NCI-H1092 treated with DMSO at 0.1 percent for 48 hours (cell line): ENCODE measurements around the gene DNAH9.
A peak's percentile ranks its signal among the peaks of the same experiment; 100 is the strongest.

Source experiments
- DNase-seq: peaks from one replicate; lab custom pipeline; 2025; lab: John Stamatoyannopoulos, UW

DNAH9 gene

DNA sequence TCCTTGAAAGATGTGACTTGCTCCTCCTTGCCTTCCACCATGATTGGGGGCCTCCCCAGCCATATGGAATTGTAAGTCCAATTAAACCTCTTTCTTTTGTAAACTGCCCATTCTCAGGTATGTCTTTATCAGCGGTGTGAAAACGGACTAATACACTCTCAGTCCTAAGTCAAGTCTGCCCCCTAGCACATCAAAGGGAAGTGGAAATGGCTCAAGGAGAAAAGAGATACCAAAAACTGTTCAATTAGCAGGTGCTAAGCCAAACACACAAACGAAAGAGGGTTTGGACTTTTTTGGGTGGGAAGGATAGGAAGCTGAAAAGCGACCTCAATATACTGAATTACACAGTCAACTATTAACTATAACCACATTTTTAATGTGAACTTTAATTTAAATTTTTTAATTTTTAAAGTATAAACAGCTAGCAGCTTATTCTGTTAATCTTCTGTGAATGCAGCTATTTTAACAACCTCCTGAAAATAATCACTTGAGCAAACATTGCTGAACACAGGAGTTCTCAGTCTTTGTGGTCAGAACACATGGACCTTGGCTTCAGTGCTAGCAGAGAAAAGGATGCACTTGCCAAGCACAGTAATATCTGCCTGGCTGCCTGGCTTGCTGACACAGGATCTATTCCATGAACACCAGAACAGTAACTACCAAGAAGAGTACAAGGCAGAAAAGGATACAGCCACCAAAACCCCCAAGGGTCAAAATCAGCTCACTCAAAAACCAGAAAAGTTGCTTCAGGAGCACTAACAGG, 388.1 kb downstream of the DNAH9 start:
- no peak for DNase-seq

DNA sequence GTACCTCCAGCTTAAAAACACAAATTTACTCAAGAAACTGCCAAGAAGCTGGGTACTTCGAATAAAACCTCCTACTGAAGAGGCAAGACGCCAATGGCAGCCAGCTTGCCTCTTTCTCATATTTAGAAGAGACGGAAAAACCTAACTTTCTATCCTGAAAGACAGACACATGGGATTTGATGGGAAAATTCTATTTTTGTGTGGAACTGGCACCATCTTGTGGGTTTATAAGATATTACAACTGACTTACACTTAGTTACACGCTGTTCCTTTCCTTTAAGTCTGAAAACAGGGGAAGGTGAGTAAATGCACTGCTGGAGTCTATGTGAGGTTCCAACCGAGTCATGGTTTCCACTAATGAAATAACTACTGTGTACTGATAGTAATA, 388.7 kb downstream of the DNAH9 start:
- DNase-seq: no peak

DNA sequence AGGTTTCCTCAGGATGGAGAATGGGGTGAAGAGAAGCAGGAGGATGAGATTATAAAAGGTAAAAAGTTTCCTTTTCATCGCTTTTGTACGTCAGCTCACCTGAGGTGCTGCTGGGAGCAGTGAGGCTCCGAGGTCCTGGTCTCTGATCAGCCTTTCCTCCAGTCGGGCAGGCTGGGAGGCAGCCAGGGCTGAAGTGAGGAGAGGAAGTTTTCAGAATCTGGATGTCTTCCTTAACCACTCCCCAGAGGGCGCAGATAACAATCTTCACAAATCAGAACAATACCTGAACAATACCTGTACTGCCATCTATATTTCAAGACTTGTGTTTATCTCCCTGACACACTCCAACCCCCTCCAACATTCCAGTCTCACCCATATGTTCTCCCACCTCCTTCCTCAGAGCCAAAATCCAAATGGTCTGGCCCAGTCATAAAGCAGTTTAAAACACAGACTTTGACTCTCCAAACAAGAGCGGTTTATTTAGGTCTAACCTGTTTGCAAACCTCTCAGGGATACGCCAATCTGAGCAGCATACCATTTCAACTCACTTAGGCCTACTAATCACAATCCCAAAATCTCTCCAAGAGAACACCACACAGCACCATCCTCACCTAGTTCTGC, 392.2 kb downstream of the DNAH9 start:
- DNase-seq: no peak

DNA sequence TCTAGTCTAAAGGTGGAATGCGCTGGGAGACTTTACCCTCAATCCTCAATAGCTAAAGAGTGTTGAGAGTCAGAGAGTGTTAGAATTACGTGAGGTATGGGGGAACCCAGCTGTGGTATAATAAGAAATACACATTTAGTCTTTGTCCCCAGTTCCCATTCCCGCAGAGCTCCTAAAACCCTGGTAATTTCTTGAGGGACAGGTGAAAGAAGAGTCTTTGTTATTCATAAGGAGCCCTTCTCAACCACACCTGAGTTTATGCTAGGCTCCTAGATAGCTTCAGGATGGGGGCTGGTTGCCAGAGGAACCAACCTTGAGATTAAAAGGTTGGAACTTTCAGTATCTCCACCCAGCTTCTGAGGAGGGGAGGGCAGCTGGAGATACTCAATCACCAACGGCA, 393.2 kb downstream of the DNAH9 start:
- DNase-seq: no peak

DNA sequence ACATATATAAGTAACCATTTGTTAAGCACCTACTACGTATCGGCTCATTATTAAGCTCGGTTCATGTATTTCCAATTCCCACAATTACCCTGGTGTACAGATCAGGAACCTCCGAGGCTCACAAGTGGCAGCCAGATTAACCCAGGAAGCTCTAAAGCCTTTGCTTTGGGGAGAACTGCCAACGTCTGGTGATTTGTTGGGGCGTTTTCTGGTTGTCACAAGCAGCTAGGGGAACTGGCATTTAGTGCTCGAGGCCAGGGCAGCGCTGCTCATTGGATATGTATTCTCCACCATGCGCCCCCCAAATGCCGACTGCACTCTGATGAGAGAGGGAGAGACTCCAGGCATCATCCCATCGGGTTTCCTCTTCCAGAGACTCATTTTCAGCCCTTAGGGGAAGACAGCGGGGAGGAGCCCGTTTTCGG, 398.5 kb downstream of the DNAH9 start:
- peak; percentile 24 for DNase-seq

DNA sequence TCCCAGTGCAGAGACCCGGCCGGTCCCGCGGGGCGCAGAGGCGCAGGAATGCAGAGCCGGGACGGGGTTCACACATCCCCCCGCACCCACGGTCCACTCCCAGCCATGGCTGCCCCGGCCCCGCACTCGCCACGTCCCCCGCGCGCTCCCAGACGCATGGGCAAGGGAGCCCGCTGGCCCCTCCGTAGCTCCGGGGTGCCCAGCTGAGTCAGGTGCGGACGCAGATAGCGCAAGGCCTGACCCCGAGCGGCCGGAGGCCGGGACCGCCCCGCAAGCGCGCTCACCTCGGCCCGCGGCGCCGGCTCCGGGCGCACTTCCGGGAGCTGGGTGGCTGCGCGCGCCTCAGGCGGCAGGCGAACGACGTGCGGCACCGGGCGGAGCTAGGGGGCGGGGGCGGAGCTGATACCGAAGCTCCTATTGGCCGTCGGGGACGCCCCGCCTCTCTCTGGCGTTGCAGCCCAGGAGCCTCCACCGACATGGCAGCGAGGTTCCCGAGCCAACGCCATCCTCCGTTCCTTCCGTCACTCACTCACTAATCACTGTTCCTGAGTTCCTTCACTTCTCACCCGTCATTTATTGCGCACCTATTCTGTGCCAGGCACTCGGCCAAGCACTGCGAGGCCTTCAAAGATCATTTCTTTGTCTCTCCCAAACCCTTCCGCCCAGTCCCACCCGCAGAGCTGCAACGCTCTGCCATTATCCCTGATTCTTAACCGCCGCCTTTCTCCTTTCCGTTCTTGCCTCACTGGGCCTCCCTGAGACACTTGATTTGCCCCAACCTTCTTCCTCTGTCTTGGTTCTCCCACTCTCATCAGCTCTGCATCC, 399.1 kb downstream of the DNAH9 start, which contains the start of gene ZNF18:
TSS of gene ZNF18 (minus strand) at position 329 of the 825 bp plus-strand sequence. CDS start 4,646 bp downstream, outside the sequence.
- DNase-seq: peak; percentile 84

DNA sequence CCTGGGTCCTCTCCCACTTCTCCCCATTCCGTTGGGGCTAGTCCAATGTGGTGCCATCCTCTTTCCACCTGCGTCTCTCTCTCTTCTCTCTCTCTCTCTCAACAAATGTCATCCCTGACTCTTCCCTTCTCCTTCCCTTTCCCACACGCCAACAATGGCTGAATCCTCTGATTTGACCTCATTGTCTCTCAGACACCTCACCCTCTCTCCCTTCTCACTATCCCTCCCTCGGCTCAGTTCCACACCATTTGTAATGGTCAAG, 399.6 kb downstream of the DNAH9 start:
- DNase-seq: no peak

DNA sequence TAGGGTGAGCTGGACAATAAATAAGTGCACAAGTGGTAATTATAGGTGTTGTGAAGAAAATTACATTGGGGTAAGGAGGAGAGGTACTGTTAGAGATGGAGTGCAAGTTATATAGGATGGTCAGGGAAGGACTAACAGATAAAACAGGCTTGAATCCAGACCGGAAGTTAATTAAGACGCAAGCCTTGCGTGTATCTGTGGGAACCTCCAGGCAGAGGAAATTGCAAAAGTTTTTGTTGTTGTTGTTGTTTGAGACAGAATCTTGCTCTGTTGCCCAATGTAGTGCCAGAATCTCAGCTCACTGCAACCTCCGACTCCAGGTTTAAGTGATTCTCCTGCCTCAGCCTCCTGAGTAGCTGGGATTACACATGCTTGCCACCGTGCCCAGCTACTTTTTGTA, 401.4 kb downstream of the DNAH9 start:
- DNase-seq: no peak

DNA sequence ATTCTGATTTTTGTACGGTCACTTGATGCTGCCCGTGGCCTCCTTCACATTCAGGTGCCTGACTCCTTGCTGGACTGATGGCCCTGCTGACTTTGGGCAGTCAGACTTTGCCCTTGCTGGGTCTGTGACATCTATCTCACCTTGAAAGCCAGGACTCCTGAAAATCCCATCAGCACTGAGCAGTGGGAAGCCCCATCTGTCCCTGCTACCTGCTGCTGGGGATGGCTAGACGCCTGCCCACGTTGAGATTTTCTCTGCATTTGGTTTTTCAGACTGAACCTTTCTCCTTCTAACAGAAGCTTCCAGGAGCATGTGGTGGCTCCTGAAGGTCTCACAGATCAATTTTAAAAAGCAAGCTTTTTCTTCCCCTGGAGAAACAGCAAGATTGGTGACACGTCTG, 409.2 kb downstream of the DNAH9 start:
- DNase-seq: no peak
